GM03348 (cell line): ENCODE data around the gene UTF1.
"Not testable (repeated sequence)": the region's sequence is repeated elsewhere in the genome, so short reads cannot be mapped to it uniquely, and the experiment has no call there.

Source experiments
- DNase-seq: peaks from one replicate; pipeline ENCODE4 v3.0.0; 2012; ENCODE audit warnings: low spot score

Gene UTF1

DNA sequence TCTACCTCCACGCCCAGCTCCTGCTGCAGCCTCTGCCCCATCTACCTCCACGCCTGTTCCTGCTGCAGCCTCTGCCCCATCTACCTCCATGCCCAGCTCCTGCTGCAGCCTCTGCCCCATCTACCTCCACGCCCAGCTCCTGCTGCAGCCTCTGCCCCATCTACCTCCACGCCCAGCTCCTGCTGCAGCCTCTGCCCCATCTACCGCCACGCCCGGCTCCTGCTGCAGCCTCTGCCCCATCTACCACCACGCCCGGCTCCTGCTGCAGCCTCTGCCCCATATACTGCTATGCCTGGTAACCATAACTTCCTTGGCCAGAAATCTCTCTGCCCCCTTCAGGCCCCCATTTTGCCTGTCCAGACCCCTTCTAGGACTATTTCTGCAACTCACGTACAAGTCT lies 35.0 kb downstream of the UTF1 start:
- not testable (repeated sequence) for DNase-seq

DNA sequence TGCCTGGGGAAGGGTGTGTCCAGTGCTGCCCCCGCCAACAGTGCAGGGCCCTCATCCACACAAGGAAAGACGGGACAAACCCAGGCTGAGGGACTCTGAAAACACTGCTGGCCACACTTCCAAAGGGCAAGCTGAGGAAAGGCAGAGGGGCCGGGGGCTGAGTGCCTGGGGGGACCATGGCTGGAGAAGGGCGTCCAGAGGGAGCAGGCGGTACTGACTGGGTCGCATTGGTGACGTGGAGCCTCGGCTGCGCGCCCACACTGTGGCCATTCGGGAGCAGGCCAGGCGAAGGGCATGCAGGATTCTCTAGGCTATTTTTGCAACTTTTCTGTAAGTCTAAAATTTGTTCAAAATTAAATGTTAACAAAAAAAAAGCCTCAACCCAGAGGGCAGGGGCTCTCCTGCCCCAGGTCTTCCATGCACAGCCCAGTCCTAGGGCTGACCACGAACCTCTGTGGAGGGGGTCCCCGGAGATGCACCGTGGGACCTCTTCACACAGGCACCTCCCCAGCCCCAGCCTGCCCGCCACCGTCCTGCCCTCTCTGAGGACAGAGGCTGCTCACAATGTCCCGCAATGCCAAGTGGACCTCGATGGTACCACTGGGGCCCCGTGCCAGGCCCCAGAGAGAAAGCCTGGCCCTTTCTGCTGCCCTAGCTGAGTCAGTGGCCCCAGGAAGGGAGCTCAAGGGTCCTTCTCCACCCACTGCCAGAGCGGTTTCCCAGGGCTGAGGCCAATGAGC lies 36.2 kb downstream of the UTF1 start:
- no peak for DNase-seq

- no peak for DNase-seq
Measured at GRCh38 chr10:133267293-133267692, 37.3 kb downstream of the UTF1 start.

GRCh38 chr10:133267829-133268228 lies 37.8 kb downstream of the UTF1 start:
- DNase-seq, result no peak

GRCh38 chr10:133268532-133268931 lies 38.5 kb downstream of the UTF1 start:
- DNase-seq, result no peak

DNA sequence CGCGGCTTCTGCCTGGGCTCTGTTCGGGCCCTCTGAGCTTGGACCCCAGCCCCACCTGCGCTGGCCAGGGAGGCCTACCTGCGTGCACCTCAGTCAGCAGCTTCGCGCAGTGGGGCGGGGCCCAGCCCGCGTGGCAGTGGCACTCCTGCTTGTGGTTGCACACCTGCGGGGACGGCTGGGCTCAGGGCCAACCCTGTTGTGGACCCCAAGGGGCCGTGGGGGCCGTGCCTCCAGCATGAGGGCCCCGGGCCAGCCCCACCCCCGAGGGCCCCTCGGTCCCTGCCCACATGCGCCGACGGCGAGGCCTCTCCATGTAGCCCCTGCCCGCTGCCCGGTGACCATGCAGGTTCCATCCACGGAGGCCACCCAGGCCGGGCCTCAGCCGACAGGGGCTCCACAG lies 39.4 kb downstream of the UTF1 start:
- DNase-seq, result no peak

- DNase-seq, result no peak
Measured at GRCh38 chr10:133270204-133270603, 40.2 kb downstream of the UTF1 start.

GRCh38 chr10:133270773-133271297 lies 40.8 kb downstream of the UTF1 start:
- no peak for DNase-seq

DNA sequence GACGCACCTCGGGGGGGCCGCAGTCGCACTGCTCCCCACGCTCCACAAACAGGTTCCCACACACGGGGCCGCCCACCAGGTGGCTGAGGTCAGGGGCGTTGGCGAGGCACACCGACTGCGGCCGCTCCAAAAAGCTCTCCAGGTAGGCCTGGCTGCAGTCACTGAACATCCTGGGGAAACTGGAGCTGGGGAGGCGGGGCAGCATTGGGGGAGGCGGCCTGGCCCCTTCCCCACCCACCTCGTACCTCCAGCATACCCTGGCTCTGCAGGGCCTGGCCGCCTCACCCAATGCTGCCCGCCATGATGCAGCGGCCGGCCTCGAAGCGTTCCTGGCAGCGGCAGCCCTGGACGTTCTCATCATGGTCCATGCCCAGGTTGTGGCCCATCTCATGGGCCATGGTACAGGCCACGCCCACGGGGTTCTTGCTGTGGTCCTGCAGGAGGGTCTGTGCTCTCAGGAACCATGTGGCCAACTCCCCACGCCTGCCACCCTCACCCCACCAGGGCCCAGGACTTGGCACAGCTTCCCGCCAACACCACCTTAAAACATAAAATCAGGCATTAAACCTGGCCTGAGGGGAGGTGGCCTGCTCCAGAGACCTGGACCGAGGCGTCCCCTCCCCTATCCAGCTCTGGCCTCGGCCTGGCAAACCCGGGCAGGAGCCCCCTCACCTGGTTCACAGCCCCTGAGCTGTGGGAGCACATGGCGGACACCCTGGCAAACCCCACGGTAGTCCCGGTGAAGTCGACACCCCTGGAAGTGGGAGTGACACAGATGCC lies 41.7 kb downstream of the UTF1 start:
- no peak for DNase-seq

- no peak for DNase-seq
Measured at GRCh38 chr10:133272301-133272963, 42.4 kb downstream of the UTF1 start.

GRCh38 chr10:133272964-133273420 lies 43.0 kb downstream of the UTF1 start:
- DNase-seq, result no peak

DNA sequence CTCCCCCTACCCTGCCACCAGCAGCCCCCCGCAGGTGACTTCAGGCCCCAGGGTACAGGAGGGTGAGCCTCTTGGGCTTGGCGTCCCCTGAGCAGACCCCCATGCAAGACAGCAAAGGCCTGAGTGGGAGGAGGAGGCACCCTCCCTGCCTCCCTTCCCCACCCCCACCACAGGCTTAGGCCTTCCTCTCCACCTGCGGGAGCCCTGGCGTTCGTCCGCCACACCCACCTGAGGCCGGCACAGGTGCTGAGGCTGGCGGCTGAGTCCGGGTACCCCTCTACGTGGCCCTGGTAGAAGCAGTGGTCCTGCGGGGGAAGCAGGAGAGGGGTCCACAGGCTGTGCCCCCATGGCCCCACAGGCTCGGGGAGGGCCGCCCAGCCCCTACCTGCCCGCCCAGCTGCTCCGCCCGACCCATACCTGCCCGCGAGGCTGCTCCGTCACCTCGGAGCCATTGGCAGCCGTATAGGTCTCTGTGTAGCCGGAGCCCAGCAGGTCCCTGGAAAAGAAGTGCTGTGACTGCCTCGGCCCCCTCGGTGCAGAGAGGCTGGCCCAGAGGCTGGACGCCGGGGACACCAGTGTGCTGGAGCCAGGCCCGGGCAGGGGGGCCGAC lies 43.6 kb downstream of the UTF1 start:
- no peak for DNase-seq

DNA sequence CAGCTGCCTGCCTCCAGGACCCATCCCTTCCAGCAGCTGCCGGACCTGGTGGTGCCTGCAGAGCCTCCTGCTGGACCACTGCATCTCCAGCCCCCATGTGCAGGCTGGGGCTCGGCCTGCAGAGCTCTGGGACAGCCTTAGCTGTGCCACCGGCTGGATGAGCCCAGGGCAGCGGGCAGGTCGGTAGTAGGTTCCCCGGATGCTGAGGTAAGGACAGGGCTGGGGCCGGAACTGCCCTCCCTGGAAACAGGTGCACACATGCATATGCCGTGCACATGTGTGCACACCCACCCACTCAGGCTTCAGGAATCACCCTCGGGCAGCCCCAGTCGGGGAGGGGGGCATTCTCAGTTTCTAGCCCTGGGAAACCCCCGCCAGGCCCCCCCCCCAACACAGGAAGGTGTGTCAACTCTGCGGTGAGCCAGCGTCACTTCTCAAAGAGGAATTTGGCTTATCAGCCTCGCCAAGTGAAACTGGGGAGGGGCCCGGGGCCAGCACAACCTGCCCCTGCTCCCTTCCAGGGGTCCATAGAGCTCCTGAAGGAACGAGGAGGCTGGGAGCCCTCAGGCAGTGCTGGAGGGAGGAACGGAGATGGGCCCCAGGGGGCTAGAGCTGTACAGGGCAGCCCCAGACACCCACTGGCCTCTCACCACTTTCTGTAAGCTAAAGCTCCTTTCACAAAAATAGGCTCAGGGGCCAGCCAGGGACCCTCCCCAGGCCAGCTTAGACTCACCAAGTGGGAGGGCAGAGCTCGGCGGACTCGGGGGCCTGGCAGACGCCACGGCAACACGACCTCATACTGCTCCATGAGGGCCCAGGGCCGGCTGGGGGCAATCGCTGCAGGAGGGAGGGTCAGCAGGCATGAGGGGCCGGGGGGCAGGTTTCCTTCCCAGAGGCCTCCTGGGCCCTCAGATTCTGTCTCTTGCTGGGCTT lies 45.0 kb downstream of the UTF1 start:
- no peak for DNase-seq

- DNase-seq, result no peak
Measured at GRCh38 chr10:133275684-133276092, 45.7 kb downstream of the UTF1 start.

GRCh38 chr10:133276100-133276434 lies 46.0 kb downstream of the UTF1 start:
- no peak for DNase-seq

DNA sequence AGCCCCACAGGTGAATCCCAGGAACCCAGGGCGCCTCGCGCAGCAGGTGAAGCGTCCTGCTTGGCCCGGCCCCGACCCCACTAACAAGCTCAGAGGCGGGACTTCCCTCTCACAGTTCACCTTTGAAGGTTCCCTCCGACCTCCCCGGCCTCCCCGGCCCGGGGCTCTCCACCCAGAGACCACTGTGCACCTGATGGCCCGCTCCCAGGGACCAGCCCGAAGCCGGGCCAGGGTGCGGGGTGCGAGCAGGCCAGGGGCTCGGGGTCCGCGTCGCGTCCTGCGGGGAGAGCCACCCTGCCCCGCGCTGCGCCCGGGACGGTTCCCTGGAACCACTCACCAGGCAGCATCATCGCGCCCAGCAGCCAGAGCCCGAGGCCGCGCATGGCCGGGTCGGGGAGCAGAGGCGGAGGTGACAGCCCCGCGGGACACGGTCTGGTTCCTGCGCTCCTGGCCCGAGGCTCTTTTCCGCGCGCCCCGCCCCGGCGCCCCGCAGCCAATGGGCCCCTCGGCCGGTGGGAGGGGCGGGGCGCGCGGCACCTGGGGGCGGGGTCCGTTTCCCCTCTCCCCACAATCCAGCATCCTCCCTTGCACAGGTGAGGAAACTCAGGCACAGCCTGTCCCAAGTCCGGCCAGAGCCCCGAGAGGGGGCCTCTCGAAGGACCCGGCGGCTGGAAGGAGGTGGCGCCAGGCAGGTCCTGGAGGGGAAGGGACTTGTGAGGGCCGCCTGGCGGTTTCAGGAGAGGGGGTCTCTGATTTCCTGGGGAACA lies 46.6 kb downstream of the UTF1 start, which contains the start of gene ADAM8:
TSS of gene ADAM8 (minus strand) at position 434 of the 767 bp plus-strand sequence. CDS start at position 383, 51 bp downstream.
- DNase-seq, result peak; percentile 62

DNA sequence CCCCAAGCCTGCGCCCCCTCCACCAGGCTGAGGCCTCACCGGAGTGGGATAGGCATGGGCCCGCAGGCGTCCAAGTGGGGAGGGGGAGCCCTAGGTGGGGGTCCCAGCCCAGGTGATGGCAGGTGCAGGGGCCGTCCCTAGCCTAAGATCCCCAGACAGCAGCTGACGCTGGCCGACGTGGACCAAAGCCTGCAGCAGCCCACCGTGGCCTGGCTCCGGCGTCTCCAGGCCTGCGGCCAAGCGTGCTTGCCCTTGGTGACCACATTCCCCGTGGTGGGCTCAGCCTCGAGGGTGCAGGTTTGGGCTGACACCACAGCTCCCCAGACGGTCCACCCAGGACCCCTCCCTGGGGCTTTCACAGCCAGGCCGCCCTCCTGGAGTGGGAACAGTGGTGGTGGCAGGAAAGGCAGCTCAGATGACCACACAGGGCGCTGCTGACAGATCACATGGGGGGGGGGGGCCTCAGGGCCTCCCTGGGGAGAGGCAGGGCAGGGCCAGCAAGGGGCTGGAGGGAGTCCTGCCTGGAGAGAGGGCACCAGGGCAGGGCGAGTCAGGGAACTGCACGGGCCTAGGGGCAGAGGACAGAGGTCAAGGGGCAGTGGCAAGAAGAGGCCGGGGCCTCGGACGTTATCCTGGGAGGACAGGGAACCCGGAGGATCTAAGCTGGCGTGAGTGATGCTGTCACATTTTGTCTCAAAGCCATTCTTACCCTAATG lies 47.4 kb downstream of the UTF1 start:
- DNase-seq, result no peak

GRCh38 chr10:133277993-133278576 lies 48.1 kb downstream of the UTF1 start:
- no peak for DNase-seq

- DNase-seq, result no peak
Measured at GRCh38 chr10:133278577-133279265, 48.7 kb downstream of the UTF1 start.
